Adrenal gland (tissue), 5 donors: ENCODE data around the gene HIP1.

Experiments
- POLR2A ChIP-seq, 2 donors: fragments of 450-650 bp; IDR thresholded peaks; one replicate each; pipeline ENCODE4 v1.6.1; 2017; ENCODE audit warnings: antibody characterized with exemption in 2 of 2, mild to moderate bottlenecking in 2 of 2, moderate library complexity in 1 of 2
- TF ChIP-seq, protein P1 (sequence below), 6 experiments: fragments of 450-650 bp in 4 of 6; fragments of 200-600 bp in 2 of 6; sonication (generic) in 1 of 6; IDR thresholded peaks; 1 replicate in 5 of 6; 2 replicates in 1 of 6; pipeline versions ENCODE4 v1.5.1 to v1.8.0; 2016 to 2021; ENCODE audit warnings: antibody characterized with exemption in 6 of 6, mild to moderate bottlenecking in 2 of 6, moderate library complexity in 1 of 6
- donor health status: DM: no; HTN: no; CAD: no.

DNA sequence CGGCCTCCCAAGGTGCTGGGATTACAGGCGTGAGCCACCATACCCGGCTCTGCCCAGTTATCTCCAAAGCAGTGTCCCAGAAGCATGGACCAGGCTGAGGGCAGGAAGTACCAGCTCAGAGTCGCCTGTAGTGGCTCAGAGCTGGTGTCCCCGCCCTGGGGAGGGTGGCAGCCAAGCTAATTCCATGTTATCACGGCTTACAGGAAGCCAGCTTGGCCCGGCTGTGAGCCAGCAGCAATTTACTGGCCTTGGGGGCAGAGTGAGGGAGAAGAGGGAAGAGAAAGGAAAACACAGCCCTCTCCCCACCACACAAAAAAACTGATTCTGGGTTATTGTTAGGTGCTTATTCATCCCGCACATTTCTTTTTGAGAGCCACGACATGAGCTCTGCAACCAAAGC lies 88.1 kb downstream of the HIP1 start:
- TF ChIP-seq, protein P1, sequence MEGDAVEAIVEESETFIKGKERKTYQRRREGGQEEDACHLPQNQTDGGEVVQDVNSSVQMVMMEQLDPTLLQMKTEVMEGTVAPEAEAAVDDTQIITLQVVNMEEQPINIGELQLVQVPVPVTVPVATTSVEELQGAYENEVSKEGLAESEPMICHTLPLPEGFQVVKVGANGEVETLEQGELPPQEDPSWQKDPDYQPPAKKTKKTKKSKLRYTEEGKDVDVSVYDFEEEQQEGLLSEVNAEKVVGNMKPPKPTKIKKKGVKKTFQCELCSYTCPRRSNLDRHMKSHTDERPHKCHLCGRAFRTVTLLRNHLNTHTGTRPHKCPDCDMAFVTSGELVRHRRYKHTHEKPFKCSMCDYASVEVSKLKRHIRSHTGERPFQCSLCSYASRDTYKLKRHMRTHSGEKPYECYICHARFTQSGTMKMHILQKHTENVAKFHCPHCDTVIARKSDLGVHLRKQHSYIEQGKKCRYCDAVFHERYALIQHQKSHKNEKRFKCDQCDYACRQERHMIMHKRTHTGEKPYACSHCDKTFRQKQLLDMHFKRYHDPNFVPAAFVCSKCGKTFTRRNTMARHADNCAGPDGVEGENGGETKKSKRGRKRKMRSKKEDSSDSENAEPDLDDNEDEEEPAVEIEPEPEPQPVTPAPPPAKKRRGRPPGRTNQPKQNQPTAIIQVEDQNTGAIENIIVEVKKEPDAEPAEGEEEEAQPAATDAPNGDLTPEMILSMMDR (IDR thresholded peaks at IDR 0.05) = no peak
- no peak for TF ChIP-seq POLR2A (IDR thresholded peaks at IDR 0.05)
